Femur (tissue), 1 donor: ENCODE results near the gene FGF2.
"Not testable (repeated sequence)": the region's sequence is repeated elsewhere in the genome, so short reads cannot be mapped to it uniquely, and the experiment has no call there.

Source experiments
- DNase-seq: peaks from one replicate; pipeline ENCODE4 v3.0.0-alpha.2; 2017

The FGF2 gene

GRCh38 chr4:122851568-122851967 is 24.9 kb downstream of the FGF2 start:
- no peak for DNase-seq

GRCh38 chr4:122854447-122855352 is 28.1 kb downstream of the FGF2 start:
- DNase-seq, result peak; percentile 93

- no peak for DNase-seq
Measured at GRCh38 chr4:122855353-122855890, 28.8 kb downstream of the FGF2 start.

- DNase-seq, result no peak
Measured at GRCh38 chr4:122857160-122857559, 30.5 kb downstream of the FGF2 start.

- no peak for DNase-seq
Measured at GRCh38 chr4:122858705-122859104, 32.1 kb downstream of the FGF2 start.

- DNase-seq, result peak; percentile 48
Measured at GRCh38 chr4:122861172-122861943, 34.7 kb downstream of the FGF2 start.

- no peak for DNase-seq
Measured at GRCh38 chr4:122863639-122864038, 37.0 kb downstream of the FGF2 start.

GRCh38 chr4:122865425-122865824 is 38.8 kb downstream of the FGF2 start:
- no peak for DNase-seq

- DNase-seq, result not testable (repeated sequence)
Measured at GRCh38 chr4:122868235-122868634, 41.6 kb downstream of the FGF2 start.

- DNase-seq, result no peak
Measured at GRCh38 chr4:122873146-122873545, 46.5 kb downstream of the FGF2 start.

GRCh38 chr4:122873821-122874593 is 47.4 kb downstream of the FGF2 start:
- DNase-seq, result no peak

GRCh38 chr4:122875949-122876348 is 49.3 kb downstream of the FGF2 start:
- DNase-seq, result no peak

GRCh38 chr4:122876456-122876855 is 49.8 kb downstream of the FGF2 start:
- no peak for DNase-seq

GRCh38 chr4:122879001-122879400 is 52.4 kb downstream of the FGF2 start:
- no peak for DNase-seq

- DNase-seq, result peak; percentile 38
Measured at GRCh38 chr4:122882857-122883735, 56.5 kb downstream of the FGF2 start.

- no peak for DNase-seq
Measured at GRCh38 chr4:122884499-122884898, 57.9 kb downstream of the FGF2 start.

- no peak for DNase-seq
Measured at GRCh38 chr4:122889726-122890125, 63.1 kb downstream of the FGF2 start.

- no peak for DNase-seq
Measured at GRCh38 chr4:122890147-122890795, 63.6 kb downstream of the FGF2 start.

- no peak for DNase-seq
Measured at GRCh38 chr4:122894827-122895226, 68.2 kb downstream of the FGF2 start.

- DNase-seq, result no peak
Measured at GRCh38 chr4:122895336-122895995, 68.8 kb downstream of the FGF2 start.

- no peak for DNase-seq
Measured at GRCh38 chr4:122896270-122896669, 69.6 kb downstream of the FGF2 start.
